Stimulated activated CD4-positive, alpha-beta T cell treated with anti-CD3 and anti-CD28 coated beads, Interleukin-12 subunit alpha, Interleukin-12 subunit beta, amount 100 ng/mL, for 24 hours (primary cell): ENCODE measurements around the gene STYXL1.

Source experiments
- DNase-seq, 2 experiments: peaks; one replicate each; pipeline ENCODE4 v3.0.0-alpha.2; 2020; ENCODE audit warnings: low read depth in 2 of 2

Gene STYXL1

GRCh38 chr7:75979759-75980429, 67.9 kb downstream of the STYXL1 start:
- no peak for DNase-seq

DNA sequence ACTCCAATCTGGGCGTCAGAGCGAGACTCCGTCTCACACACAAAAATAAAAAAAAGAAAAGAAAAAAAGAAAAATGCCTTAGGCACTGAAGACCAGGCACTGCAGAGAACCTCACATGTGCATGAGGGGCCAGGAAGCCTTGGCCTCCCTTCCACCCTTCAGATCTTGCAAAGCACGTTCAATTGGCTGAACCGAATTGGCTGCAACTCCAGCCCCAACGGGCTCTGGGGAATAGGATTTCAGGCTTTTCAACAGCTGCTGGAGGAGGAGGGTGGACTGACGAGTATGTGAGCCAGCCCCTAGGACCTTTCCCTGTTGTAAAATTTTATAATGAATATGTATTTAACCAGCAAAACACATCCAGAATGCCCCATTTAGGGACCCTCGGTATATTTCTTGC, 70.1 kb downstream of the STYXL1 start:
- DNase-seq, result no peak

DNA sequence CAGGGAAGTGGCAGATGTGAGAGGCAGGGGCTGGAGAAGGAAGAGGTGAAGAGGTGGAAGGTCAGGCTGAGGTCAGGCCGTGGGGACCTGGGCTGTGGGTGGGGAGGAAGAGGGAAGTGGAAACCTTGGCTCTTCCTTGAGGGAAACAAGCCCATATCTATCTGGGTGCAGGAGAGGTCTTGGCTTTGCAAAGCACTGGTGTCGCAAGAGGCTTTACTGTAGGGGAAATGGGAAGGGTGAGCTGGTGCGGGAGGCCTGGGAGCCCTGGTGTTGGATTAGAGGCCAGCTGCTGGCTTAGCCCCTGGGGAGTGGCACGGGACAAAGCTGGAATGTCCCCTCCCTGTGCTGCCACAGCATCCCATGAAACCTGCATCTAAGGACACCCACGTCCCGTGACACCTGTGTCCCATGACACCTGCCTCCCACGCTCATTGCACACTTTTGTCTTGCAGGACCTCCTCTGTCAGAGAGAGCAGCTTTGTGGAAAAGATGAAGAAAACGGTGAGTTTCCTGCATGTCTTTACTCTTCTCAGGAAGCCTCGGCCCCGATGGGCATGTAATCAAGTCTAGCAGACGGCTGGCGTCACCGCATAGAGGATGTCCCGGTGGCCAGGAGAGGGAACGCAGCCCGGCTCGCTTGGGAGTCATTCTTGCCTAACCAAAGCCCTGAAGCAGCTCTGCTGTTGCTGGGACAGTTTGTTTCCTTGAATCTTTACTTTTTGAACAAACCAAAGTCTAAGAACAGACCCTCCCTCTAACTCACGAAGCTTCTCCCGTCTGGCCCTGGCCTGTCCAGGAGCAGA, 75.6 kb downstream of the STYXL1 start:
- DNase-seq, result no peak

DNA sequence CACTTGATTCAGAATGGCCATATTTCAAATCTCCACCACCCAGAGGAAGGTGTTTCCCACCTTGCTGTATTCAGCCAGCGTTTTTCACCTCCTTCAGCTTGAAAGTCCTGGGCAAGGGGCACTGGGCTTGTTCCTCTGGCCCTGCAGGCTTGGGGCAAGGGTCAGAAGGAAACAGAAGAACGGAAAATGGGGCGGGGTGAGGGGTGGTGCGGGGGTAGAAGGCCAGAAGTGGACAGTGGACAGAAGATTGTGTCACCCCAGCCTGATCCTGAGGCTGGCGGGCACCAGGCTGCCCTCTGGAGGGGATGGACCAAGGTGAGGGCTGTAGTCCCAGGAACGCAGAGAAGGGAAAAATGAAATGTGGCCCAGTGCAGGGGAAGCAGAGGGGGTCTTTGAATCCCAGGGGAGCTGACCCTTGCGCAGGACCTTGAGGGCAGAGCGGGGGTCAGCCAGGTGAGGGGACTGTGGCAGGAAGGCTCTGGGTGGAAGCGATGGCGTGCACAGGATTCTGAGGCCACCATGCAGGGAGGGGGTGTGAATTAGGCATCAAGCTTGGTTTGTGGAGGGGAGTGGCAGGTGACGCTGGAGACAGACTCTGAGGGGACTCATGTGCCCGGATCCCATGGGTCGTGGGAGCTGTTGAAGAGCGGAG, 76.4 kb downstream of the STYXL1 start:
- no peak for DNase-seq

DNA sequence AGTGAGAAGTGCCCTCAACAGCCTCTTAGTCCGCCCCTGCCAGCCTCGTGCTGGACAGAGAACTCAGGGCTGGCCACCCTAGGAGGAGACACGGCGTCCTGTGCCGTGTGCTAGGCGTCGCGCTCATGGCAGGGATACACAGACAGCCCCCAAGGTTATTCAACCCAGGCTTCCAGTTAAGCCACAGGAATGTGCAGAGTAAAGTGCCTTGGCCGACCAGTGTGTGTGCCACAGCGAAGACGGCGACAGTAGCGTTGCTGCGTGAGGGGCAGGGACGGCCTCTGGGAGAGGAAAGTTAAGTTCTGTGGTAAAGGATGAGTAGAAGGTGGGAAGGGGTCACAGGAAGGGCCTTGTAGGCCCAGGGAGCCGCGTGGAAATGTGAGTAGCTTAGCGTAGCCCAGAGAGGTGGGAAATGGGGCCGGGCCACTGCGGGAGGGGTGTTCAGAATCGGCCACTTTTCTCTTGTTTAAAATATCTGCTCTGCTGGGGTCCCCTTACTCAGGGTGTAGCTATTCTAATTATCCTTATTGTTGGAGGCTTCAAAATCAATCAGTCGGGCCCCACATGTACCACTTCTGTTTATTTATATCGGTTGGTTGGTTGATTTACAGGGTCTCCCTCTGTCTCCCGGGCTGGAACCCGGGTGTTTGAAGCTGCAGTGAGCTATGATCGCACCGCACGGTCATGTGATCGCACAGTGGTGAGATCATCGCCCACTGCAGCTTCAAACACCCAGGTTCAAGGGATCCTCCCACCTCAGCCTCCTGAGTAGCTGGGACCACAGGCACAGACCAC, 77.9 kb downstream of the STYXL1 start:
- no peak for DNase-seq

GRCh38 chr7:75969182-75969581, 78.6 kb downstream of the STYXL1 start:
- DNase-seq, result no peak

- DNase-seq, result no peak
Measured at GRCh38 chr7:75968561-75969001, 79.2 kb downstream of the STYXL1 start.

- no peak for DNase-seq
Measured at GRCh38 chr7:75968012-75968411, 79.8 kb downstream of the STYXL1 start.

- no peak for DNase-seq
Measured at GRCh38 chr7:75967487-75967997, 80.3 kb downstream of the STYXL1 start.

DNA sequence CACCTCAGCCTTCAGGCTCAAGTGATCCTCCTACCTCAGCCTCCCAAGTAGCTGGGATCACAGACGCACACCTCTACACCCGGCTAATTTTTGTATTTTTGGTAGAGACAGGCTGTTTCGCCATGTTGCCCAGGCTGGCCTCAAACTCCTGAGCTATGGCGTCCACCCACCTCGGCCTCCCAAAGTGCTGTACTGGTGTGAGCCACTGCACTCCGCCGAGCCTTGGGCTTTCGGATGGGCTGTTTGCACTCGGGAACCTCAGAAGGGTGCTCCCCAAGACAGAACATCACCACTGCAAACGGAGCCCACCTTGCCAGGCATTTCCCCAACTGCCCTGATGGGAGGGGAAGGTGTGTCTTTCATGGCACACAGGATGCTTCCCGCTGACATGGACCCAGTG, 80.7 kb downstream of the STYXL1 start:
- DNase-seq, result no peak

DNA sequence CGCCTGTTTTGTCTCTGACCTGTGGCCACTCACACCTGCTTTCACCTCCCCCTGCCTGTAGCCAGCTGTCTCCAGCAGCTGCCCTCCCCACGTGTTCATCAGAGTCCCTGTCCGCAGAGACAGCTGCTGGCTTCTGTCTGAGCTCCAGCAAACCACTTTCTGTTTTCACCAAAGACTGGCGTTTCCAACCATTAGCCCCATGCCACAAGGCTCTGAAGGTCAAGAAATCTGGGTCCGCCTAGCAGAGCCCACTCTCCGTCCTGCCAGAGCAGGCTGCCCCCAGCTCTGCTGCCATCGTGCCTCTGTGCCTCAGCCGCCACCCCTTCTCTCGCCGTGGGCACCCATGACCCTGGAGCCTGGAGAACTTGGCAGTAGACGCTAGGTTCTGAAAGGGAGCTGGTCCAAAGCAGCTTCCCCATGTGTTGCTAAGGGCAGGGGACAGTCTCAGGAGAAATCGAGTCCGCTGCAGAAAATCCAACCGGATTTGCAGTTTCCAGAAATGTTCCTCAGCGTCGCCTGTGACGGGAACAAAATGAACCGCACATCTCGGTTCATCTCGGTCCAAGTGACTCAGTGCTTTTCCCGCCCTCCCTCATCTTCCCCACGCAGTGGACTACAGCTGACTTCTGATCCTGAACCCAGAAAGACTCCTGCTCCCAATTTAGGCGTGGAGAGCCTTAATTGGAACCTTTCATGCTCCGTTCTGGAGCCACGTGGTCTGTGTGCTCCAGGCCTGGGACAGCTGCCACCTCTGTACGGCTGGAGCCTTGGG, 81.4 kb downstream of the STYXL1 start:
- no peak for DNase-seq

DNA sequence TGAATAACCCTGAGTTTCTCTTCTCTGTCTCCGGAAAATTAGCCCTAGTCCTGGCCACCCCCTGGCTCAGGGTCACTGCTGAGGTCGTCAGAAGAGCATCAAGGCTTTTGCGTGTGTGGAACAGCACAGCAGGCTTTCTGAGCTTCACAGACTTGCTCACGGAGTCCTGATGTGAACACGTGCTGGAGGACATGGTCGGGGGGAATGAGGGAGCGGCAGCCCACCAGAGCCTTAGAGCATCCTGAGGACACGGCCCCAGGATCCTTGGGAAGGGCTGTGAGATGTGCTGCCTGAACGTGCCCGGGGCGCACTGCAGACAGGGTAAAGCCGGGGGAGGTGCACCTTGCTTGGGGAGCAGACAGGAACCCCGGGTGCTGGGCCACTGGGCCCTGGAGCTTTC, 82.2 kb downstream of the STYXL1 start:
- DNase-seq, result no peak

DNA sequence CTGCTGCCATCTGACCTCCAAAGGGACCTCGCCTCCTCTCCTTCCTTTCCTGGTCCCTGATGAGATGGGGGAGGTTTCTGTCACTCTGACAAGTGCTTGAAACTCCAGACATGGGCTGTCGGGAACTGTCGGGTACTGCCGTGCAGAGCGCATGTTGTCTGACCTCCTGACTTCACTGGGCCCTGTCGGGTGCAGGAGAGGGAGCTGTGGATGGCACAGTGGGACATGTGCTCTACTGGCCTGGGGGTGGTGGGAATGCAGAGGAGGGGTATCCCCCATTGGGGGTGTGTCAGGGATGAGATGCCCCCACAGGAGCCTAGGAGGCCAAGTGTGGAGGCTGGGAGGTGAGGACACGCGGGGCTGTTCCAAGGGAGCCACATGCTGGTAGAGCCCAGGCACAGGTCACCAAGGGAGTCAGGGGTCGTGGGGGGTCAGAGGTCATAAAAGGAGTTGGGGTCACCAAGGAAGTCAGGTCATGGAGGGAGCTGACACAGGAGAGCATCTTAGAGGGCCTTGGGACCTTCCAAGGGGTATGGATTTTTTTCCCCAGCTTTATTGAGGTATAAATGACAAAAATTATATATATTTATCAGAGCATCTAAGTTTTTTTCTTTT, 84.3 kb downstream of the STYXL1 start:
- DNase-seq, result no peak

- DNase-seq, result no peak
Measured at GRCh38 chr7:75962607-75963380, 85.0 kb downstream of the STYXL1 start.

DNA sequence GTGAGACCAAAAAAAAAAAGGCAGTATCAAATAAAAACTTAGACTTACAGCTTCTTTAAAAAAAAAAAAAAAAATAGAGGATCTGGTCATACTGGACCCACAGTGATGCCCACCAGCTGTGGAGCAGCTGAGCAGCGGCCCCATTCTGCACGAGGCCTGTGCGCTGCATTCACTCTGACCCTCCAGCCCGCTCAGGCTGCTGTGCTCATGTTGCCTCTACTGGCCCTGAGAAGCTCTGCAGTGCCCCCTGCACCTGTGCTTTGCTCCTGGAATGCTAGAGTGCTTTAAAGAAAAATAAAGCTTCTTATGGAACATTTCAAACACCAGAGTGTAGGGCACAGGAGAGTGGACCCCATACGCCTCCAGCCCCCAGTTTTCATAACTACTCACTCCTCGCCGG, 86.6 kb downstream of the STYXL1 start:
- no peak for DNase-seq

DNA sequence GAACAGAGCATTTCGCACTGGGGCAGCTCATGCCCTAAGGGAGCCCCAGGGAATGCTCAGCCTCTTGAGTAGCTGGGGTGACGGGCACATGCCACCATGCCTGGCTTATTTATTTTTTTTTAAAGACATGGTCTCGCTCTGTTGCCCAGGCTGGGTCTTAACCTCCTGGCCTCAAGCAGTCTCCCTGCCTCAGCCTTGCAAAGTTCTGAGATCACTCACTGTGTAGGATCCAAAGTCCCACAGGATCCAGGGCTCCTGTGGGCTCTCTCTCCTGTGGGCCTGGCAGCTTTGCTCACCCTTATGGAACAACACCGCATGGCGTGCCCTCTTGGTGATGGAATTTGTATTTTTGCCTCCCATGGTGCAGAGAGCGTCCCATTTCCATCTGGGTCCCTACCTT, 87.4 kb downstream of the STYXL1 start:
- DNase-seq, result no peak

GRCh38 chr7:75958802-75959543, 88.8 kb downstream of the STYXL1 start:
- no peak for DNase-seq

- DNase-seq, result no peak
Measured at GRCh38 chr7:75957021-75957736, 90.6 kb downstream of the STYXL1 start.
